AG04449 (cell line): ENCODE data around the gene FGF14.

Experiments
- CTCF ChIA-PET: fragments of 350-600 bp; formaldehyde crosslinking; extraction: SDS; loops from one replicate; lab custom pipeline; 2021; ENCODE audit warnings: antibody characterized with exemption; lab: Yijun Ruan, JAX
- POLR2A ChIA-PET: fragments of 400-600, 350-600 bp; formaldehyde crosslinking; extraction: SDS; loops from one replicate; lab custom pipeline; 2020; ENCODE audit warnings: antibody characterized with exemption, inconsistent platforms; lab: Yijun Ruan, JAX
- DNase-seq: peaks from one replicate; pipeline ENCODE4 v3.0.0-alpha.2; 2010; ENCODE audit warnings: low read depth, low spot score
- H3K4me3 ChIP-seq: 2 replicates; pipeline ENCODE4 v1.5.1; 2011; ENCODE audit warnings: low read depth, mild to moderate bottlenecking, control low read depth, low read length
- CTCF ChIP-seq: IDR thresholded peaks from one replicate; pipeline ENCODE4 v1.5.1; 2011; ENCODE audit warnings: mild to moderate bottlenecking, moderate library complexity, low read length, control low read depth, inconsistent platforms; ENCODE audit not compliant: insufficient read depth; ENCODE audit errors: missing control alignments

FGF14 gene

GRCh38 chr13:101986316-101986715, 415.5 kb downstream of the FGF14 start:
- ChIA-PET CTCF (no interaction called here), POLR2A (no interaction called here)

GRCh38 chr13:101985321-101985720, 416.5 kb downstream of the FGF14 start:
- no peak overlapping the region for H3K4me3 ChIP-seq
- DNase-seq, result no peak
- ChIA-PET POLR2A (no interaction called here), CTCF (no interaction called here)
- TF ChIP-seq CTCF, result no peak

More at GRCh38 chr13:101986316-101986715, 415.5 kb downstream of the FGF14 start:
- no peak for DNase-seq
- no peak for TF ChIP-seq CTCF
- H3K4me3 ChIP-seq, result no peak overlapping the region

DNA sequence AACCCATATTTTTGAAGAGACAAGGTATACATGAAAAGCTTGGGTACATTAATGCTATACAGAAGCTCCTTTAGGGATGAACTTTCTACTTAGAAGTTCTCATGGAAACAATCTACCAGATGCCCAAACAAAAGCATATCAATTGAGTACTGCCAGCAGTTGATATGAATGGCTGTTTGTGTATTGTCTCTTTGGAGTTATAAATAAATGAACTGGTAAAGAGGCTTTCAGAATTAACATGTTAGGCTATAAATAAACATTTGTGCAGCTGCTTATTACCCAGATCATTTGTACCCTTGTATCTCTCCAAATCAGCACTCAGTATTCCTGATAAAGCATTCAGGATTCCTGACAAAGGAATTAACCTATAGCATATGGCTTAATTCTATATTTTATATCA, 418.9 kb downstream of the FGF14 start:
- POLR2A ChIA-PET, result no interaction called here

DNA sequence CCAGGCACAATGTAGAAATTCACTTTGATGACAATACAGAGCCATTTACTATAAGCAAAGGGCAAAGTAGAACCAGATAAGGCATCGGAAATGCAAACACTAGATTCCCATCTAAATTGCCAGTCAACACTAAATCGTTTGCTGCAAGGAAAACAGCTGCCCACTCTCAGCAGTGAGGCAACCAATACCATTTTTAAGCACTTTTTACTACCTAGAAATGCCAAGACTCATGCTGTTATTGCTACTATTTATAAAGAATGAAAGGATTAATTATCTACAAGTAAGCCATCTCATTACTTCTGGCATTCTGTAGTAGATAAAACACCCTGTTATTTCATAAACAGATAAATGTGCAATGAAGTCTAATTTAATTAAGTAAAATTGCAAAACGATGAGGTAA, 422.0 kb downstream of the FGF14 start:
- no peak for DNase-seq
- CTCF ChIA-PET, result no interaction called here
- TF ChIP-seq CTCF, result no peak
- H3K4me3 ChIP-seq, result no peak overlapping the region
- POLR2A ChIA-PET, result no interaction called here

More for the DNA sequence above, 418.9 kb downstream of the FGF14 start:
- no peak for TF ChIP-seq CTCF
- CTCF ChIA-PET, result no interaction called here
- DNase-seq, result no peak
- no peak overlapping the region for H3K4me3 ChIP-seq

DNA sequence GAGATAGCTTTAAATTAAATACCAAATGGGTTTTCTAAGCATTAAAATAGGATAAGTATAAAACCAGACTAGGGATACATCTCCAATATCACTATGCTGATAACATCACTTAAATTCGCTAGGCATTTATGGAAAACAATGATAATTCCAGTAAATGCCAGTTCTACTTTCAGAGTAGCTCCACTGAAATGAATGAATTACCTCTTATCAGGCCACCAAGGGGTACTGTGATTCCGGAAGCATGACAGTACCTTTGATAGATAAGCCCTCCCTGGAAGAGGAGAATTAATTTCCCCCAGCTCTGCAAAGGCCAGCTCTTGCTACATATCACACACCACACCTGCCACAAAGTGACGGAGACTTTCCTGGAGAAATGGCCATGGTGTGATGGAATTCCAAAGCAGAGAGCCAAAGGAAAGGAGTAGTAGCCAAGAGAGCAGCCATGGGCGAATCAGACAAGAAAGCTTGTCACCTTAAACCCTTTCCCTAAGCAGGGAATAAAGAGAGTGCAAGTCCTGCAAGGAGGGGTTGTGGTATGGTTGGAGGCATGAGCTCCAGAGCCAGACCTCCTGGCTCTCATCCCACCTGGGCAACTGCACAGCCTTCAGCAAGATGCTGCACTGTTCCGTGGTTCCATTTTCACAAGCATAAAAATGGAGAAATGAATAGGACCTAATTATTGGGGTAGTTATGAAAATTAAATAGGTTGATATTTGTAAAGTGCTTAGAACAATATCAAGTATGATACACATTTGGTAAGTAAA, 423.1 kb downstream of the FGF14 start:
- no peak for TF ChIP-seq CTCF
- DNase-seq, result no peak
- ChIA-PET POLR2A (no interaction called here), CTCF (no interaction called here)
- no peak overlapping the region for H3K4me3 ChIP-seq

- H3K4me3 ChIP-seq, result no peak overlapping the region
- no peak for TF ChIP-seq CTCF
- DNase-seq, result no peak
- POLR2A ChIA-PET, result no interaction called here
- CTCF ChIA-PET, result interaction anchor here (1.0 kb wide), 1 partner anchor 9 kb away, joined by 3 read pairs; no protein-coding TSS in a partner anchor
Measured at GRCh38 chr13:101977475-101977874, 424.4 kb downstream of the FGF14 start.
